HCEC 1CT (cell line): Measurements from ENCODE around the gene C1orf226.

Experiments
- DNase-seq: peaks from one replicate; pipeline ENCODE4 v3.0.0-alpha.2; 2017

C1orf226 gene

GRCh38 chr1:162366671-162367070, 14.9 kb upstream of the C1orf226 start:
- DNase-seq = no peak

GRCh38 chr1:162367073-162367472, 14.5 kb upstream of the C1orf226 start:
- DNase-seq = no peak

- no peak for DNase-seq
Measured at GRCh38 chr1:162367772-162368171, 13.8 kb upstream of the C1orf226 start.

GRCh38 chr1:162368451-162368850, 13.1 kb upstream of the C1orf226 start:
- no peak for DNase-seq

- DNase-seq = no peak
Measured at GRCh38 chr1:162369571-162369970, 12.0 kb upstream of the C1orf226 start.

GRCh38 chr1:162370161-162370560, 11.4 kb upstream of the C1orf226 start:
- no peak for DNase-seq

GRCh38 chr1:162370721-162371120, 10.8 kb upstream of the C1orf226 start:
- DNase-seq = no peak

GRCh38 chr1:162371611-162372010, 9.9 kb upstream of the C1orf226 start:
- no peak for DNase-seq

- no peak for DNase-seq
Measured at GRCh38 chr1:162372159-162373071, 9.1 kb upstream of the C1orf226 start.

GRCh38 chr1:162373072-162373427, 8.5 kb upstream of the C1orf226 start:
- no peak for DNase-seq

- peak; percentile 32 for DNase-seq
Measured at GRCh38 chr1:162373541-162374260, 7.8 kb upstream of the C1orf226 start.

GRCh38 chr1:162374406-162374805, 7.1 kb upstream of the C1orf226 start:
- no peak for DNase-seq

GRCh38 chr1:162375463-162375862, 6.1 kb upstream of the C1orf226 start:
- DNase-seq = no peak

GRCh38 chr1:162376691-162377090, 4.8 kb upstream of the C1orf226 start, which contains the start of gene SPATA46:
TSS of gene SPATA46 (minus strand) at chr1:162376854. CDS start at chr1:162376790, 64 bp downstream.
- no peak for DNase-seq

GRCh38 chr1:162380061-162380846, 1.3 kb upstream of the C1orf226 start:
- DNase-seq = no peak

- DNase-seq = no peak
Measured at GRCh38 chr1:162381941-162382750, 618 bp downstream of the C1orf226 start.

GRCh38 chr1:162383091-162383490, 1.6 kb downstream of the C1orf226 start:
- DNase-seq = no peak

- no peak for DNase-seq
Measured at GRCh38 chr1:162383516-162383915, 2.0 kb downstream of the C1orf226 start.

- DNase-seq = no peak
Measured at GRCh38 chr1:162384116-162384515, 2.6 kb downstream of the C1orf226 start.

GRCh38 chr1:162384601-162385279, 3.2 kb downstream of the C1orf226 start:
- no peak for DNase-seq

- no peak for DNase-seq
Measured at GRCh38 chr1:162385280-162385623, 3.7 kb downstream of the C1orf226 start.

- DNase-seq = no peak
Measured at GRCh38 chr1:162385702-162386101, 4.2 kb downstream of the C1orf226 start.
